ENCODE measurements around the gene XPO6. TPM values are rescaled to one million over a fixed set of nuclear protein-coding genes. Genes with fewer than 3 reads are reported as not detected.

XPO6 gene
- total and polyA plus RNA-seq, 2 of the 13 experiments (the other 11 are each of a cell fraction or from before 2014, with no cell fraction given) = 109 to 129 TPM

GRCh38 chr16:28087675-28088300, 124.0 kb downstream of the XPO6 start (continued):
- TF ChIP-seq HNF4G (IDR thresholded peaks at IDR 0.05; ENCODE audit: borderline replicate concordance, low read depth, low read length) (peak; percentile 5; the same call in 1 of the 2 replicates), HNF4G (CRISPR knock-in tag; IDR thresholded peaks at IDR 0.05; ENCODE audit: borderline replicate concordance, low read depth) (no peak), IKZF5 (CRISPR knock-in tag; IDR thresholded peaks at IDR 0.05) (no peak)

GRCh38 chr16:28087140-28087660, 124.6 kb downstream of the XPO6 start:
- Histone ChIP-seq H2AFZ (ENCODE audit: low read length) (no peak overlapping the region), H3K4me1 (ENCODE audit: insufficient read depth, low read length) (peaks cover 16% of the 10 kb centered on the region), H3K79me2 (ENCODE audit: insufficient read depth, low read length) (no peaks in the 10 kb centered on the region), H3K27ac (ENCODE audit: extremely low read length, insufficient read depth, low read length) (no peak overlapping the region), H3K9ac (ENCODE audit: insufficient read depth, low read depth, low read length) (no peak overlapping the region), H3K4me3 (replicated peaks in 1 of 3; ENCODE audit: insufficient read depth in 1 of 3, low read depth in 2 of 3, low read length in 3 of 3) (no peak overlapping the region; a peak in 1 of 6 replicates), H4K20me1 (ENCODE audit: insufficient read depth, low read length) (no peaks in the 10 kb centered on the region), H3K9me3 (ENCODE audit: low read length) (no peaks in the 10 kb centered on the region), H3K36me3 (replicated peaks in 1 of 2; ENCODE audit: control insufficient read depth in 1 of 2, insufficient read depth in 2 of 2, low read length in 2 of 2) (no peaks in the 10 kb centered on the region), H3K4me2 (ENCODE audit: low read depth, low read length) (peak overlapping the region; percentile 46), H3K27me3 (ENCODE audit: control insufficient read depth in 1 of 2, insufficient read depth in 2 of 2, low read length in 2 of 2) (0 out of 5 replicates have a peak, but pooled peaks cover 0 to 4% of the 10 kb centered on the region in 2 experiments)
- ChIA-PET CTCF (ENCODE audit: low intra/inter-chr PET ratio, low total read pairs) (no interaction called here), POLR2A (no interaction called here)
- ATAC-seq (peak; percentile 49), FAIRE-seq (no peak), DNase-seq (ENCODE audit: low spot score) (no peak)
- in situ Hi-C loops (cut with HindIII; ENCODE audit: extremely low pct_ligation_motif_present, low pct_unique_long_range_greater_than_20kb) (no loop called here), intact Hi-C loops (cut with micrococcal nuclease; ENCODE audit: unreplicated experiment) (no loop called here)
- BruUV-seq (replicated peaks) = no TSS peak
- WGBS (ENCODE audit: low lambda C conversion rate) = 30% methylated on average over 3 of the region's 8 CpGs
- TF ChIP-seq HIVEP1 (CRISPR knock-in tag; IDR thresholded peaks at IDR 0.05) = 0 out of 2 replicates have a peak, but pooled peaks have one; percentile 21
- no peak for TF ChIP-seq MLLT10 (CRISPR knock-in tag; IDR thresholded peaks at IDR 0.05)
- TF ChIP-seq HMGXB4 (CRISPR knock-in tag; IDR thresholded peaks at IDR 0.05; ENCODE audit: borderline replicate concordance in 1 of 2, low read depth in 1 of 2) = no peak
- peak; percentile 49 for TF ChIP-seq HNF4A (CRISPR knock-in tag; IDR thresholded peaks at IDR 0.05)
- TF ChIP-seq GFI1 (CRISPR knock-in tag; IDR thresholded peaks at IDR 0.05; ENCODE audit: borderline replicate concordance) = peak; percentile 59; the same call in 1 of the 2 replicates
- no peak for TF ChIP-seq ZNF619 (CRISPR knock-in tag; IDR thresholded peaks at IDR 0.05)
- no peak for TF ChIP-seq IRF9 (CRISPR knock-in tag; IDR thresholded peaks at IDR 0.05; ENCODE audit: borderline replicate concordance)
- TF ChIP-seq ZNF687 (CRISPR knock-in tag; IDR thresholded peaks at IDR 0.05) = peak; percentile 29
- 0 out of 2 replicates have a peak, but pooled peaks have one; percentile 20 for TF ChIP-seq MXD1 (CRISPR knock-in tag; IDR thresholded peaks at IDR 0.05)
